GM10266 (cell line): ENCODE measurements around the gene ZNRF1.

Source experiments
- DNase-seq: peaks from one replicate; pipeline ENCODE4 v3.0.0; 2012; ENCODE audit errors: extremely low spot score
- CTCF ChIP-seq: IDR thresholded peaks from 2 replicates; pipeline ENCODE4 v1.5.1; 2012; ENCODE audit warnings: mild to moderate bottlenecking, low read depth; ENCODE audit not compliant: control insufficient read depth, insufficient read depth; ENCODE audit errors: missing control alignments

ZNRF1 gene

GRCh38 chr16:74998481-74999218 lies at the start of gene ZNRF1:
ZNRF1 (plus strand) TSS chr16:74999024; CDS start chr16:74999672, 648 bp downstream.
- TF ChIP-seq CTCF, result peak; percentile 59
- peak; percentile 96 for DNase-seq

GRCh38 chr16:74949309-74949708 lies 49.5 kb upstream of the ZNRF1 start:
- no peak for TF ChIP-seq CTCF
- DNase-seq, result no peak

DNA sequence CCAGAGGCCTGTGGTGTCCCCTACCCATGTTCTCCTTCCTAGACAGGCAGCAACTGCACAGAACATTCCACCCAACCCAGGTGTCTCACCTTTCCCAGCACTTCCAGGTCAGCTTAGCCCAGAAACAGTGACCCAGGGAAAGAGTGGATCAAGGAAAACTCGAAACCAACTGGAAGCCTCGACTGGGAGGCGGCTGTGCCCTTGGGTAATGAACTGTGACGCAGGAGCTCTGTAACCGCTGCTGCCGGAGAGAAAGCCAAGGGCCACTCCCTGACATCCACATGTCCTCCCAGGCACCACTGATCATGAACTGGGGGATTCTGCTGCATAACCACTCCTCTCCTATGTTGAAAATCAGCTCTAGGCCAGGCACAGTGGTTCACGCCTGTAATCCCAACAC lies 48.3 kb upstream of the ZNRF1 start:
- no peak for DNase-seq
- TF ChIP-seq CTCF, result no peak

GRCh38 chr16:74951206-74951605 lies 47.6 kb upstream of the ZNRF1 start:
- DNase-seq, result no peak
- TF ChIP-seq CTCF, result no peak

DNA sequence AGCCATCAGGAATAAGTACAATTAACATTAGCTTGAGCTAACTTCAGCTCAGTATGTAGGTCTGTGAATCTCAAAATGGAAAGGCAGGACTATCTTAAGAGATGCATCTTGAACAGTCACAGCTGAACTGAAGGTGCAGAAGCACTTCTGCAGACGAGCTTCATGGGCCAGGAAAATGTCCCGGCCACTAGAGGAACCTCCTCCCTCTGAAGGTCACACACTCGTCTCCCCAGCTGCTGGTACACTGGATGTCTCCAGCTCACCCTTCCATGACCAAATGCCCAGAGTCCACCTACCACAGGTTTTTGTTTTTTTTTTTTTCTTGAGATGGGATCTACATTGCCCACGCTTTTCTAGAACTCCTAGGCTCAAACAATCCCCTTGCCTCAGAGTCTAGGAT lies 47.1 kb upstream of the ZNRF1 start:
- DNase-seq, result no peak
- no peak for TF ChIP-seq CTCF

DNA sequence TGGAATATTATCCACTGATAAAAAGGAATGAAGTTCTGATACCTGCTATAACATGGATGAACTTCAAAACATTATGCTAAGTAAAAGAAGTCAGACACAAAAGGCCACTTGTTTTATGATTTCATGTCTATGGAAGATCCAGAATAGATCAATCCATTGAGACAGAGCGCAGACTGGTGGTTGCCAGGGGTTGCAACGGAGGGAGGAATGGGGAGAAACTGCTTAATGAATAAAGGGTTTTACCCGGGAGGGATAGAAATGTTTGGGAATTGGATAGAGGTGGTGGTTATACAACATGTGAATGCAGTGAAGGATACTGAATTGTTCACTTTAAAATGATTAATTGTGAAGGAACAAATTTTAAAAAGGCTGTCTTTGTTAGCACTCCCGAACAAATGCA lies 44.1 kb upstream of the ZNRF1 start:
- no peak for DNase-seq
- no peak for TF ChIP-seq CTCF

DNA sequence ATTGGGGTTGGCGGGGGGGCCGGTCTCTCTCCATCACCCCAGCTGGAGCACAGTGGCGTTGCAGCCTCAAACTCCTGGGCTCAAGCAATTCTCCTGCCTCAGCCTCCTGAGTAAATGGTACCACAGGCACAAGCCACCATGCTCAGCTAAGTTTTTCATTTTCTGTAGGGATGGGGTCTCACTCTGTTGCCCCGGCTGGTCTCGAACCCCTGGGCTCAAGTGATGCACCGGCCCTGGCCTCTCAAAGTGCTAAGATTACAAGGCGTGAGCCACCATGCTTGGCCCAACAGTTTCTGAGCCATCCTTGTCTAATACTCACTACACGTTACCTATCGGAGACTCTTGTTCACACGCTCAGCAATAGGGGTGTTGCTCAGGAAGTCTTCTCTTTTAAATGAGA lies 25.5 kb upstream of the ZNRF1 start:
- no peak for TF ChIP-seq CTCF
- DNase-seq, result no peak
